ENCODE results near the gene OTOF. TPM values are rescaled to one million over a fixed set of nuclear protein-coding genes. Genes with fewer than 3 reads are reported as not detected.

Gene OTOF
- total RNA-seq, 1 donor from 2014 or later = 0.36 TPM

- no peak for DNase-seq (ENCODE audit: low spot score)
- Mint-ChIP-seq H3K36me3 (no peaks in the 10 kb centered on the region), H3K27me3 (ENCODE audit: insufficient read depth, low read depth) (no peaks in the 10 kb centered on the region), H3K9me3 (no peaks in the 10 kb centered on the region), H3K4me1 (peaks cover 2% of the 10 kb centered on the region), H3K27ac (no peak overlapping the region), H3K4me3 (no peak overlapping the region)
- Histone ChIP-seq H3K36me3 (no peaks in the 10 kb centered on the region), H3K27ac (no peak overlapping the region), H3K9me3 (ENCODE audit: low read depth) (no peaks in the 10 kb centered on the region), H3K4me3 (no peak overlapping the region), H3K27me3 (no peaks in the 10 kb centered on the region), H2AFZ (replicated peaks) (no peak overlapping the region), H3K79me2 (ENCODE audit: low read depth) (no peaks in the 10 kb centered on the region), H4K20me1 (ENCODE audit: low read depth) (no peaks in the 10 kb centered on the region), H3F3A (ENCODE audit: low read depth) (no peaks in the 10 kb centered on the region), H3K4me2 (no peak overlapping the region), H3K4me1 (no peaks in the 10 kb centered on the region), H3K9ac (no peak overlapping the region)
- no peak for TF ChIP-seq EZH2phosphoT487 (IDR thresholded peaks at IDR 0.05)
- TF ChIP-seq CTCF (IDR thresholded peaks at IDR 0.05) = no peak
- no peak for TF ChIP-seq EZH2 (IDR thresholded peaks at IDR 0.05)
Observed at GRCh38 chr2:26409785-26410184, 68.1 kb downstream of the OTOF start.

GRCh38 chr2:26407526-26407925, 70.4 kb downstream of the OTOF start:
- no peaks in the 10 kb centered on the region for H3K9me3 Mint-ChIP-seq
- TF ChIP-seq EZH2 (IDR thresholded peaks at IDR 0.05) = no peak
- no peak for TF ChIP-seq EZH2phosphoT487 (IDR thresholded peaks at IDR 0.05)
- no peak for TF ChIP-seq CTCF (IDR thresholded peaks at IDR 0.05)

More at GRCh38 chr2:26407526-26407925, 70.4 kb downstream of the OTOF start:
- Histone ChIP-seq H3K4me3 (no peak overlapping the region), H3K9ac (no peak overlapping the region), H3K9me3 (ENCODE audit: low read depth) (no peaks in the 10 kb centered on the region), H3K27ac (no peak overlapping the region), H4K20me1 (ENCODE audit: low read depth) (no peaks in the 10 kb centered on the region), H3K4me1 (no peaks in the 10 kb centered on the region), H3K4me2 (no peak overlapping the region), H2AFZ (replicated peaks) (no peak overlapping the region), H3K79me2 (ENCODE audit: low read depth) (no peaks in the 10 kb centered on the region), H3K27me3 (peaks cover 3% of the 10 kb centered on the region), H3K36me3 (no peaks in the 10 kb centered on the region), H3F3A (ENCODE audit: low read depth) (peaks cover 2% of the 10 kb centered on the region)
- Mint-ChIP-seq H3K27me3 (ENCODE audit: insufficient read depth, low read depth) (no peaks in the 10 kb centered on the region), H3K4me3 (no peak overlapping the region), H3K4me1 (peaks cover 3% of the 10 kb centered on the region), H3K27ac (no peak overlapping the region), H3K36me3 (no peaks in the 10 kb centered on the region)
- no peak for DNase-seq (ENCODE audit: low spot score)

Other genes with a start within 250 kb of the OTOF start
- 98.9 and 120 TPM in 2 replicates for gene HADHA, start 233.5 kb downstream of the OTOF start, total RNA-seq (ENCODE audit: low replicate concordance)
- gene HADHB, start 233.2 kb downstream of the OTOF start, total RNA-seq (ENCODE audit: low replicate concordance) = 36.5 and 40.6 TPM in 2 replicates
- 32.1 and 51.8 TPM in 2 replicates for gene SELENOI, start 132.0 kb downstream of the OTOF start, total RNA-seq (ENCODE audit: low replicate concordance)
- gene ADGRF3, start 131.3 kb downstream of the OTOF start, total RNA-seq (ENCODE audit: low replicate concordance) = 0.04 and 0.06 TPM in 2 replicates
- 0.56 TPM in 1 of 2 replicates, not detected in the other for gene DRC1, start 76.2 kb downstream of the OTOF start, total RNA-seq (ENCODE audit: low replicate concordance)
- gene CIB4, start 163.2 kb upstream of the OTOF start, total RNA-seq (ENCODE audit: low replicate concordance) = not detected in 2 replicates
- gene KCNK3, start 214.6 kb upstream of the OTOF start, total RNA-seq (ENCODE audit: low replicate concordance) = not detected in 2 replicates

Measured in neural progenitor cell (in vitro differentiated cells).